K562 (cell line): Measurements from ENCODE around the gene QKI. TPM values are rescaled to one million over a fixed set of nuclear protein-coding genes. Genes with fewer than 3 reads are reported as not detected.

Experiments used
- ARHGAP35 ChIP-seq: fragments of 450-650 bp; IDR thresholded peaks from 2 replicates; pipeline ENCODE4 v1.6.1; 2018; ENCODE audit not compliant: partially characterized antibody
- ARID2 ChIP-seq: fragments of 450-650 bp; IDR thresholded peaks from 2 replicates; pipeline ENCODE4 v1.6.1; 2017; ENCODE audit warnings: antibody characterized with exemption, mild to moderate bottlenecking
- ATF6 ChIP-seq: sonication (generic); formaldehyde crosslinking; IDR thresholded peaks from 2 replicates; pipeline ENCODE4 v1.4.0; 2020; ENCODE audit warnings: mild to moderate bottlenecking, missing genetic modification reagents
- CBX2 ChIP-seq: fragments of 200-600 bp; sonication (generic); IDR thresholded peaks from one replicate; pipeline ENCODE4 v1.6.1; 2012; ENCODE audit warnings: mild to moderate bottlenecking, low read length, inconsistent platforms; ENCODE audit not compliant: insufficient read depth, poor library complexity, severe bottlenecking
- CCNT2 ChIP-seq: IDR thresholded peaks from 2 replicates; pipeline ENCODE4 v1.6.1; 2011; ENCODE audit warnings: borderline replicate concordance, low read depth, mild to moderate bottlenecking, moderate library complexity, mixed read lengths, low read length; ENCODE audit not compliant: insufficient read length; ENCODE audit errors: extremely low read depth
- EP400 ChIP-seq: fragments of 450-650 bp; IDR thresholded peaks from 2 replicates; pipeline ENCODE4 v1.6.1; 2017; ENCODE audit warnings: antibody characterized with exemption, mild to moderate bottlenecking, moderate library complexity
- FIP1L1 ChIP-seq: fragments of 200-400 bp; formaldehyde crosslinking; IDR thresholded peaks from 2 replicates; pipeline ENCODE4 v1.6.1; 2018; ENCODE audit warnings: mild to moderate bottlenecking, low read depth, low read length; ENCODE audit not compliant: poor library complexity, severe bottlenecking
- GTF2B ChIP-seq: IDR thresholded peaks from 2 replicates; pipeline ENCODE4 v1.6.1; 2011; ENCODE audit not compliant: insufficient read length; ENCODE audit errors: extremely low read depth
- HNRNPLL ChIP-seq: fragments of 200-400 bp; formaldehyde crosslinking; IDR thresholded peaks from 2 replicates; pipeline ENCODE4 v1.6.1; 2017; ENCODE audit warnings: low read length, low read depth, mild to moderate bottlenecking; ENCODE audit not compliant: poor library complexity, severe bottlenecking
- JUN ChIP-seq, 2 experiments: sonication (generic) in 1 of 2; formaldehyde crosslinking in 1 of 2; IDR thresholded peaks; 2 replicates each; pipeline versions ENCODE4 v1.6.1 to v1.8.0; 2012 to 2022; ENCODE audit warnings: borderline replicate concordance in 2 of 2, mild to moderate bottlenecking in 2 of 2, improper control_type of control experiment in 1 of 2, low read depth in 1 of 2, low read length in 1 of 2, missing genetic modification reagents in 1 of 2
- KLF16 ChIP-seq: IDR thresholded peaks from 2 replicates; pipeline ENCODE4 v1.6.1; 2016; ENCODE audit warnings: antibody characterized with exemption
- MEF2D ChIP-seq: conservative IDR thresholded peaks from 2 replicates; pipeline ENCODE4 v1.6.1; 2016; ENCODE audit warnings: low read depth, missing genetic modification characterization, missing compliant biosample characterization
- PHB ChIP-seq: fragments of 250-450 bp; sonication (Bioruptor Pico); IDR thresholded peaks from 2 replicates; pipeline ENCODE4 v1.5.0; 2021
- POLR2G ChIP-seq: fragments of 200-400 bp; formaldehyde crosslinking; IDR thresholded peaks from 2 replicates; pipeline ENCODE4 v1.6.1; 2017; ENCODE audit warnings: low read depth, mild to moderate bottlenecking, antibody characterized with exemption, low read length, moderate library complexity
- RCOR1 ChIP-seq, 2 experiments: IDR thresholded peaks; 2 replicates each; pipeline ENCODE4 v1.6.1; 2012; ENCODE audit warnings: low read depth in 2 of 2, low read length in 2 of 2, borderline replicate concordance in 1 of 2, improper control_type of control experiment in 1 of 2
- TAF1 ChIP-seq: IDR thresholded peaks from 2 replicates; pipeline ENCODE4 v1.6.1; 2011; ENCODE audit warnings: mild to moderate bottlenecking, low read length, moderate library complexity; ENCODE audit not compliant: insufficient read depth, control insufficient read depth, severe bottlenecking; ENCODE audit errors: extremely low read depth
- TAF9B ChIP-seq: fragments of 450-650 bp; IDR thresholded peaks from 2 replicates; pipeline ENCODE4 v1.6.1; 2018; ENCODE audit warnings: mild to moderate bottlenecking; ENCODE audit not compliant: partially characterized antibody
- TCF3 ChIP-seq: sonication (generic); formaldehyde crosslinking; IDR thresholded peaks from 2 replicates; pipeline ENCODE4 v1.4.0; 2020; ENCODE audit warnings: mild to moderate bottlenecking, missing genetic modification reagents
- TGIF2 ChIP-seq: sonication (generic); formaldehyde crosslinking; IDR thresholded peaks from 2 replicates; pipeline ENCODE4 v1.8.1; 2022; ENCODE audit warnings: mild to moderate bottlenecking, missing genetic modification reagents, moderate library complexity
- THRB ChIP-seq: fragments of 450-650 bp; formaldehyde crosslinking; conservative IDR thresholded peaks from 2 replicates; pipeline ENCODE4 v1.4.0; 2022; ENCODE audit warnings: mild to moderate bottlenecking, missing genetic modification characterization
- TRIM28 ChIP-seq: fragments of 450-650 bp; IDR thresholded peaks from 2 replicates; pipeline ENCODE4 v1.6.1; 2017
- YY1 ChIP-seq, 3 experiments: IDR thresholded peaks; 2 replicates each; pipeline ENCODE4 v1.6.1; 2011; ENCODE audit warnings: low read length in 2 of 3, mild to moderate bottlenecking in 2 of 3, moderate library complexity in 2 of 3, borderline replicate concordance in 1 of 3, control low read depth in 1 of 3, low read depth in 1 of 3; ENCODE audit not compliant: insufficient read depth in 3 of 3, insufficient replicate concordance in 2 of 3, control insufficient read depth in 1 of 3, insufficient read length in 1 of 3; ENCODE audit errors: extremely low read depth in 1 of 3
- ZNF197 ChIP-seq: fragments of 200-800 bp; sonication (Bioruptor generic); IDR thresholded peaks from 2 replicates; pipeline ENCODE4 v1.6.1; 2016; ENCODE audit warnings: low read depth, missing genetic modification characterization, missing compliant biosample characterization
- ZNF436 ChIP-seq: fragments of 250-450, 450-650 bp; sonication (Bioruptor Pico); formaldehyde crosslinking; IDR thresholded peaks from 2 replicates; pipeline ENCODE4 v1.7.0; 2020; ENCODE audit warnings: mild to moderate bottlenecking
- polyA plus RNA-seq, 8 experiments: library from polyadenylated mRNA; depleted of rRNA in 4 of 8; stranded (reverse) in 5 of 8; unstranded in 3 of 8; fragments of >200 nt; fragmentation: Nextera tagmentation in 2 of 8; fragmentation: Illumina TruSeq in 1 of 8; extraction: Ambion mirVana in 2 of 8; extraction: Trizol in 1 of 8; gene quantifications; 2 replicates each; pipeline versions ENCODE4 v1.2.1 to v1.2.3, GENCODE V29; 2011 to 2014; ENCODE audit warnings: inconsistent platforms in 1 of 8, missing spikeins in 1 of 8
- total RNA-seq, 7 experiments: library from RNA; depleted of rRNA in 6 of 7; stranded (reverse); fragments of >200 nt in 6 of 7; fragmentation: Illumina TruSeq in 2 of 7; extraction: Trizol in 2 of 7; gene quantifications; 2 replicates each; pipeline versions ENCODE4 v1.2.1 to v1.2.3, GENCODE V29; 2011 to 2021; ENCODE audit warnings: low replicate concordance in 1 of 7

Gene QKI
- total and polyA plus RNA-seq, 9 of the 15 experiments (the other 6 are each of a cell fraction or from before 2014, with no cell fraction given): 20.4 to 215 (median 123) TPM

- TF ChIP-seq ZNF436: no peak
- 0 out of 2 replicates have a peak, but pooled peaks have one; percentile 37 for TF ChIP-seq TRIM28
- peak in 1 of 2 experiments; percentile 86; a peak in 2 of 4 replicates for TF ChIP-seq RCOR1 (IDR thresholded peaks at IDR 0.05; ENCODE audit: borderline replicate concordance in 1 of 2, low read depth in 2 of 2, low read length in 2 of 2)
- no peak for TF ChIP-seq ZNF197
- TF ChIP-seq MEF2D (tag): no peak
- peak; percentile 29 for TF ChIP-seq TAF9B
- TF ChIP-seq PHB (CRISPR knock-in tag): no peak
- no peak for TF ChIP-seq THRB (CRISPR knock-in tag)
- TF ChIP-seq GTF2B: no peak
- TF ChIP-seq EP400: peak; percentile 30; the same call in 1 of the 2 replicates
- TF ChIP-seq POLR2G: no peak
- TF ChIP-seq TGIF2 (CRISPR knock-in tag): no peak
- TF ChIP-seq ATF6 (CRISPR knock-in tag): 0 out of 2 replicates have a peak, but pooled peaks have one; percentile 29
- TF ChIP-seq CBX2: no peak
- TF ChIP-seq ARID2: no peak; the same call in 1 of the 2 replicates
- TF ChIP-seq TAF1: no peak
- no peak for TF ChIP-seq HNRNPLL
- TF ChIP-seq KLF16: peak; percentile 45; the same call in 1 of the 2 replicates
- TF ChIP-seq CCNT2: no peak
- TF ChIP-seq FIP1L1: no peak
- peak in 2 of 3 experiments; percentile 13 to 85 for TF ChIP-seq YY1 (IDR thresholded peaks at IDR 0.05; ENCODE audit: borderline replicate concordance in 1 of 3, control insufficient read depth in 1 of 3, extremely low read depth in 1 of 3, insufficient read depth in 3 of 3, insufficient read length in 1 of 3, insufficient replicate concordance in 2 of 3, low read depth in 1 of 3, low read length in 2 of 3)
- no peak for TF ChIP-seq ARHGAP35
- peak; percentile 68; the same call in 1 of the 2 replicates for TF ChIP-seq JUN (IDR thresholded peaks at IDR 0.05; ENCODE audit: borderline replicate concordance, low read depth, low read length)
- TF ChIP-seq JUN (CRISPR knock-in tag; IDR thresholded peaks at IDR 0.05; ENCODE audit: borderline replicate concordance): no peak
- peak; percentile 80 for TF ChIP-seq TCF3 (CRISPR knock-in tag)
Measured at GRCh38 chr6:163572612-163573011, 158.1 kb downstream of the QKI start (continued).
